Endodermal cell (in vitro differentiated cells): ENCODE data around the gene UBA6. TPM values are rescaled to one million over a fixed set of nuclear protein-coding genes. Genes with fewer than 3 reads are reported as not detected.

ENCODE experiments used
- DNase-seq: peaks from one replicate; pipeline ENCODE4 v3.0.0-alpha.2; 2017
- H3K27ac ChIP-seq: 2 replicates; pipeline ENCODE4 v1.5.1; 2013; ENCODE audit warnings: mild to moderate bottlenecking, low read depth, low read length, moderate library complexity
- H3K27me3 ChIP-seq: 2 replicates; pipeline ENCODE4 v1.6.1; 2013; ENCODE audit warnings: mild to moderate bottlenecking, low read length, moderate library complexity; ENCODE audit not compliant: insufficient read depth, control insufficient read depth, poor library complexity, severe bottlenecking
- H3K36me3 ChIP-seq: 2 replicates; pipeline ENCODE4 v1.7.0; 2013; ENCODE audit warnings: mild to moderate bottlenecking, low read length, moderate library complexity; ENCODE audit not compliant: control insufficient read depth, insufficient read depth
- H3K4me1 ChIP-seq: one replicate; pipeline ENCODE4 v1.7.0; 2013; ENCODE audit warnings: low read length; ENCODE audit not compliant: control insufficient read depth, insufficient read depth
- H3K4me3 ChIP-seq: 2 replicates; pipeline ENCODE4 v1.5.1; 2013; ENCODE audit warnings: mild to moderate bottlenecking, low read length, moderate library complexity
- H3K9ac ChIP-seq: 2 replicates; pipeline ENCODE4 v1.6.1; 2013; ENCODE audit warnings: mild to moderate bottlenecking, low read length, moderate library complexity; ENCODE audit not compliant: poor library complexity, severe bottlenecking; ENCODE audit errors: extremely low read depth
- H3K9me3 ChIP-seq: 2 replicates; pipeline ENCODE4 v1.6.1; 2013; ENCODE audit warnings: mild to moderate bottlenecking, low read length, moderate library complexity; ENCODE audit not compliant: control insufficient read depth
- H3K27ac Mint-ChIP-seq: 2 replicates; pipeline ENCODE4 v1.8.0; 2020; ENCODE audit warnings: mixed read lengths
- H3K27me3 Mint-ChIP-seq: 2 replicates; pipeline ENCODE4 v1.8.0; 2021; ENCODE audit warnings: mild to moderate bottlenecking, mixed read lengths; ENCODE audit not compliant: insufficient read depth
- H3K36me3 Mint-ChIP-seq: 2 replicates; pipeline ENCODE4 v1.8.0; 2020; ENCODE audit warnings: low read depth, mixed read lengths
- H3K4me1 Mint-ChIP-seq: 2 replicates; pipeline ENCODE4 v1.8.0; 2020; ENCODE audit warnings: mixed read lengths
- H3K4me3 Mint-ChIP-seq: 2 replicates; pipeline ENCODE4 v1.8.0; 2020; ENCODE audit warnings: mild to moderate bottlenecking, moderate library complexity, mixed read lengths
- H3K9me3 Mint-ChIP-seq: 2 replicates; pipeline ENCODE4 v1.8.0; 2020; ENCODE audit warnings: mild to moderate bottlenecking, mixed read lengths
- WGBS, 2 experiments: methylation state at CpG; one replicate each; pipeline versions ENCODE4 v1.1.5 to v1.1.7; 2013; ENCODE audit warnings: missing lambda C conversion rate in 2 of 2, mixed read lengths in 1 of 2; ENCODE audit not compliant: insufficient coverage in 1 of 2, insufficient read length in 1 of 2; 5-methylcytosine and 5-hydroxymethylcytosine counted together
- total RNA-seq, 2 donors: library from RNA; stranded (reverse); fragmentation: NEBNext Ultra II Directional in 1 of 2; extraction: Animal tissue kit (Norgen Biotek cat#: 25700) in 1 of 2; gene quantifications; 2 replicates in 1 of 2; 3 replicates in 1 of 2; pipeline ENCODE4 v1.2.1, GENCODE V29; 2021
- TF ChIP-seq, protein P1 (sequence below): fragments of 200-600 bp; sonication (generic); conservative IDR thresholded peaks from 2 replicates; pipeline ENCODE4 v1.5.0; 2021; ENCODE audit warnings: antibody characterized with exemption, mild to moderate bottlenecking

Gene UBA6
- total RNA-seq, 2 donors from 2014 or later: 83.1 to 117 TPM

DNA sequence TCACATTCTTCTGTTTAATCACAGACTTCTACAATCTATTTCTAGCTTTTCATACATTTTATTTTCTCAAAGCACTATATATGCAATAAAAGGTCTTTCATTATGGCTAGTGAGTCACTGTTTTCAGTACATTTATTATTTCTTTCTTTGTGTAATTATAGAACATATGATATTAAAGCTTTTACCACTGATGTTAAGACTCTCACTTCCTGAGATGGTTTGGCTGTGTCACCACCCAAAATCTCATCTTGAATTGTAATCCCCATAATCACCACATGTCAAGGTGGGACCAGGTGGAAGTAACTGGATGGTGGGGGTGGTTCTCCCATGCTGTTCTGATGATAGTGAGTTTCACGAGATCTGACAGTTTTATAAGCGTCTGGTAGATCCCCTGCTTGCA lies 41.9 kb downstream of the UBA6 start:
- peaks cover 89% of the 10 kb centered on the region for H3K36me3 Mint-ChIP-seq
- H3K27ac ChIP-seq: no peak overlapping the region
- DNase-seq: no peak
- WGBS, 2 experiments: 94 to 100% methylated on average over 2 of the region's 2 CpGs
- no peak overlapping the region for H3K27ac Mint-ChIP-seq
- H3K4me1 Mint-ChIP-seq: no peaks in the 10 kb centered on the region
- peaks cover 43% of the 10 kb centered on the region for H3K9me3 ChIP-seq
- no peak overlapping the region for H3K4me3 Mint-ChIP-seq
- no peak overlapping the region for H3K4me3 ChIP-seq
- H3K36me3 ChIP-seq: peaks cover 60% of the 10 kb centered on the region
- peaks cover 29% of the 10 kb centered on the region for H3K9me3 Mint-ChIP-seq
- TF ChIP-seq, protein P1, sequence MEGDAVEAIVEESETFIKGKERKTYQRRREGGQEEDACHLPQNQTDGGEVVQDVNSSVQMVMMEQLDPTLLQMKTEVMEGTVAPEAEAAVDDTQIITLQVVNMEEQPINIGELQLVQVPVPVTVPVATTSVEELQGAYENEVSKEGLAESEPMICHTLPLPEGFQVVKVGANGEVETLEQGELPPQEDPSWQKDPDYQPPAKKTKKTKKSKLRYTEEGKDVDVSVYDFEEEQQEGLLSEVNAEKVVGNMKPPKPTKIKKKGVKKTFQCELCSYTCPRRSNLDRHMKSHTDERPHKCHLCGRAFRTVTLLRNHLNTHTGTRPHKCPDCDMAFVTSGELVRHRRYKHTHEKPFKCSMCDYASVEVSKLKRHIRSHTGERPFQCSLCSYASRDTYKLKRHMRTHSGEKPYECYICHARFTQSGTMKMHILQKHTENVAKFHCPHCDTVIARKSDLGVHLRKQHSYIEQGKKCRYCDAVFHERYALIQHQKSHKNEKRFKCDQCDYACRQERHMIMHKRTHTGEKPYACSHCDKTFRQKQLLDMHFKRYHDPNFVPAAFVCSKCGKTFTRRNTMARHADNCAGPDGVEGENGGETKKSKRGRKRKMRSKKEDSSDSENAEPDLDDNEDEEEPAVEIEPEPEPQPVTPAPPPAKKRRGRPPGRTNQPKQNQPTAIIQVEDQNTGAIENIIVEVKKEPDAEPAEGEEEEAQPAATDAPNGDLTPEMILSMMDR: no peak
- no peaks in the 10 kb centered on the region for H3K27me3 Mint-ChIP-seq
- no peaks in the 10 kb centered on the region for H3K4me1 ChIP-seq
- no peak overlapping the region for H3K9ac ChIP-seq
- no peaks in the 10 kb centered on the region for H3K27me3 ChIP-seq

DNA sequence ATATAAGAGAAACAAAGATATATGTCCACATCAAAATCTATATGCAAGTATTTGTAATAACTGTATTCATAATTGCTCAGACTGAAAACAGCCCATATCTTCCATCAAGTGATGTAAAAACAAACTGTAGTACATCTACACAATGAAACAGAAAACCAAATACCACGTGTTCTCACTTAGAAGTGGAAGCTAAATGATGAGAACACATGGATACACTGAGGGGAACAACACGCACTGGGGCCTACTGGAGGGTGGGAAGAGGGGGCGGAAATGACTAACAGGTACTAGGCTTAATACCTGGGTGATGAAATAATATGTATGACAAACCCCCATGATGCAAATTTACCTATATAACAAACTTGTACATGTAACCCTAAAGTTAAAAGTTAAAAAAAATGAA lies 42.7 kb downstream of the UBA6 start:
- Histone ChIP-seq H3K27ac (no peak overlapping the region), H3K36me3 (peaks cover 54% of the 10 kb centered on the region), H3K27me3 (no peaks in the 10 kb centered on the region), H3K9ac (no peak overlapping the region), H3K4me3 (no peak overlapping the region), H3K9me3 (peaks cover 42% of the 10 kb centered on the region), H3K4me1 (no peaks in the 10 kb centered on the region)
- TF ChIP-seq, protein P1: no peak
- peaks cover 90% of the 10 kb centered on the region for H3K36me3 Mint-ChIP-seq
- no peaks in the 10 kb centered on the region for H3K4me1 Mint-ChIP-seq
- H3K27me3 Mint-ChIP-seq: no peaks in the 10 kb centered on the region
- H3K4me3 Mint-ChIP-seq: no peak overlapping the region
- peaks cover 31% of the 10 kb centered on the region for H3K9me3 Mint-ChIP-seq
- 93% methylated on average over 3 of the region's 3 CpGs; no CpG with 5 or more reads in 1 of the 2 experiments for WGBS, 2 experiments
- H3K27ac Mint-ChIP-seq: no peak overlapping the region
- no peak for DNase-seq

DNA sequence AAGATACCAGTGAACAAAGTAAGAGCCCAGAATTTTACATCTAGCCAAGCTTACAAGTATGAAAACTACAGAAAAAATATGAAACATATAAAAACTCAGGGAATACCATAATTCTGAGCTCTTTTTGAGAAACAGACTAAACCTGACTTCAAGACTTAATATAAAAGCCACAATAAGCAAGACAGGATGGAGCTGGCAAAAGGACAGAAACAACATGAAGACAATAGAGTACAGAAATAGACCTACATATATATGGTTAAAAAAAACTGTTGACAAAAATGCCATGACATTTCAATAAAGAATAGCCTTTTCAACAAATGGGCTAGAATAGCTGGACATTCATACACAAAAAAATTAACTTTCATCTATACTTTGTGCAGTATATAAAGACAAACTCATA lies 49.4 kb downstream of the UBA6 start:
- Histone ChIP-seq H3K27me3 (no peaks in the 10 kb centered on the region), H3K36me3 (peaks cover 28% of the 10 kb centered on the region), H3K9me3 (no peaks in the 10 kb centered on the region), H3K27ac (no peak overlapping the region), H3K9ac (no peak overlapping the region), H3K4me1 (no peaks in the 10 kb centered on the region), H3K4me3 (no peak overlapping the region)
- DNase-seq: no peak
- TF ChIP-seq, protein P1: no peak
- H3K9me3 Mint-ChIP-seq: peaks cover 2% of the 10 kb centered on the region
- H3K27me3 Mint-ChIP-seq: no peaks in the 10 kb centered on the region
- H3K36me3 Mint-ChIP-seq: peaks cover 55% of the 10 kb centered on the region
- H3K4me3 Mint-ChIP-seq: no peak overlapping the region
- no peak overlapping the region for H3K27ac Mint-ChIP-seq
- H3K4me1 Mint-ChIP-seq: no peaks in the 10 kb centered on the region
